GM12873 (cell line): ENCODE data around the gene BAZ1A.
A peak's percentile ranks its signal among the peaks of the same experiment; 100 is the strongest.

Experiments
- TF ChIP-seq, protein P1 (sequence below): IDR thresholded peaks from 2 replicates; pipeline ENCODE4 v1.5.1; 2012; ENCODE audit warnings: low read depth, mild to moderate bottlenecking, moderate library complexity, low read length, control low read depth; ENCODE audit not compliant: insufficient read depth; ENCODE audit errors: missing control alignments

The BAZ1A gene, protein sequence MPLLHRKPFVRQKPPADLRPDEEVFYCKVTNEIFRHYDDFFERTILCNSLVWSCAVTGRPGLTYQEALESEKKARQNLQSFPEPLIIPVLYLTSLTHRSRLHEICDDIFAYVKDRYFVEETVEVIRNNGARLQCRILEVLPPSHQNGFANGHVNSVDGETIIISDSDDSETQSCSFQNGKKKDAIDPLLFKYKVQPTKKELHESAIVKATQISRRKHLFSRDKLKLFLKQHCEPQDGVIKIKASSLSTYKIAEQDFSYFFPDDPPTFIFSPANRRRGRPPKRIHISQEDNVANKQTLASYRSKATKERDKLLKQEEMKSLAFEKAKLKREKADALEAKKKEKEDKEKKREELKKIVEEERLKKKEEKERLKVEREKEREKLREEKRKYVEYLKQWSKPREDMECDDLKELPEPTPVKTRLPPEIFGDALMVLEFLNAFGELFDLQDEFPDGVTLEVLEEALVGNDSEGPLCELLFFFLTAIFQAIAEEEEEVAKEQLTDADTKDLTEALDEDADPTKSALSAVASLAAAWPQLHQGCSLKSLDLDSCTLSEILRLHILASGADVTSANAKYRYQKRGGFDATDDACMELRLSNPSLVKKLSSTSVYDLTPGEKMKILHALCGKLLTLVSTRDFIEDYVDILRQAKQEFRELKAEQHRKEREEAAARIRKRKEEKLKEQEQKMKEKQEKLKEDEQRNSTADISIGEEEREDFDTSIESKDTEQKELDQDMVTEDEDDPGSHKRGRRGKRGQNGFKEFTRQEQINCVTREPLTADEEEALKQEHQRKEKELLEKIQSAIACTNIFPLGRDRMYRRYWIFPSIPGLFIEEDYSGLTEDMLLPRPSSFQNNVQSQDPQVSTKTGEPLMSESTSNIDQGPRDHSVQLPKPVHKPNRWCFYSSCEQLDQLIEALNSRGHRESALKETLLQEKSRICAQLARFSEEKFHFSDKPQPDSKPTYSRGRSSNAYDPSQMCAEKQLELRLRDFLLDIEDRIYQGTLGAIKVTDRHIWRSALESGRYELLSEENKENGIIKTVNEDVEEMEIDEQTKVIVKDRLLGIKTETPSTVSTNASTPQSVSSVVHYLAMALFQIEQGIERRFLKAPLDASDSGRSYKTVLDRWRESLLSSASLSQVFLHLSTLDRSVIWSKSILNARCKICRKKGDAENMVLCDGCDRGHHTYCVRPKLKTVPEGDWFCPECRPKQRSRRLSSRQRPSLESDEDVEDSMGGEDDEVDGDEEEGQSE (N-terminal part only)

DNA sequence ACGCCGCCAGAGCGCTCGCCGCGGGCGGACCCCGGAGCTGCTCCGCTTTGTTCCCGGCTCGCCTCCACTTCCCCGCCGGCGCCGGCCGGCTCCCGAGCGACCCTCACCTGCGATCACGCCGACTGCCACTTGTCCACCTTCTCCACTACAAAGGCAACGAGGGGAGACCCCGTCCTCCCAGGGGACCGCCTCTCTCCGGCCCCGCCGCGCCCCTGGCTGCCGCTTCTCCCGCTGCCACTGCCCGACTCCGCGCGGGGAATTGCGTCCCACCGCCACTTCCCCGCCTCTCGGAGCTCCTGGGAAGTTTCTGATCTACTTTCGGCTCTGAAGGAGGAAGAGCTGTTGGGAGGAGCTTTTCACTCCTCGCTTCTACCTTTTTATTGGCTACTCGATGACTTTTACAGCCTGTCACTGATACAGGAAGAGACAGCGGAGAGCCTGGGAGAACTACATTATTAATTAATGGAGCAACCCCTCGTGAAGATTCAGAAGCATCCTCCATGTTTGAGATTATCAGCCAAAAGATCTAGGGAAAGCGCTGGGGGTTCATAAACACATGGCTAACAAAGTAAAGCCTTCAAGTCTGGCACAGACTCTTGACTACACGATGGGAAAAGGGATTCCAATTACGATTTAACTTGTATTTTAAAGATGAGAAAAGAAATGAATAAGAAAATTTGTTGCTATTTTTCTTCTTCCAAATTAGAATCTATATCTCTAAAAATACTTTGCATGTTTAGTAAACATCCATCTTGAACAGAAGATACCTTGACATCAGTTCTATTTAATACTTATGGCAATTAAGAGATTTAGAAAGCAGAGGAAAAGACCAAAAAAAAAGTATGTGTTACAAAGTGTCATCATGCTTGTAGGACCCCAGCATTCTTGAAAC is at the start of gene BAZ1A:
Gene BAZ1A (minus strand): TSS at position 330 of the 892 bp plus-strand sequence. CDS start 756 bp downstream, outside the sequence.
- TF ChIP-seq, protein P1, sequence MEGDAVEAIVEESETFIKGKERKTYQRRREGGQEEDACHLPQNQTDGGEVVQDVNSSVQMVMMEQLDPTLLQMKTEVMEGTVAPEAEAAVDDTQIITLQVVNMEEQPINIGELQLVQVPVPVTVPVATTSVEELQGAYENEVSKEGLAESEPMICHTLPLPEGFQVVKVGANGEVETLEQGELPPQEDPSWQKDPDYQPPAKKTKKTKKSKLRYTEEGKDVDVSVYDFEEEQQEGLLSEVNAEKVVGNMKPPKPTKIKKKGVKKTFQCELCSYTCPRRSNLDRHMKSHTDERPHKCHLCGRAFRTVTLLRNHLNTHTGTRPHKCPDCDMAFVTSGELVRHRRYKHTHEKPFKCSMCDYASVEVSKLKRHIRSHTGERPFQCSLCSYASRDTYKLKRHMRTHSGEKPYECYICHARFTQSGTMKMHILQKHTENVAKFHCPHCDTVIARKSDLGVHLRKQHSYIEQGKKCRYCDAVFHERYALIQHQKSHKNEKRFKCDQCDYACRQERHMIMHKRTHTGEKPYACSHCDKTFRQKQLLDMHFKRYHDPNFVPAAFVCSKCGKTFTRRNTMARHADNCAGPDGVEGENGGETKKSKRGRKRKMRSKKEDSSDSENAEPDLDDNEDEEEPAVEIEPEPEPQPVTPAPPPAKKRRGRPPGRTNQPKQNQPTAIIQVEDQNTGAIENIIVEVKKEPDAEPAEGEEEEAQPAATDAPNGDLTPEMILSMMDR = no peak

DNA sequence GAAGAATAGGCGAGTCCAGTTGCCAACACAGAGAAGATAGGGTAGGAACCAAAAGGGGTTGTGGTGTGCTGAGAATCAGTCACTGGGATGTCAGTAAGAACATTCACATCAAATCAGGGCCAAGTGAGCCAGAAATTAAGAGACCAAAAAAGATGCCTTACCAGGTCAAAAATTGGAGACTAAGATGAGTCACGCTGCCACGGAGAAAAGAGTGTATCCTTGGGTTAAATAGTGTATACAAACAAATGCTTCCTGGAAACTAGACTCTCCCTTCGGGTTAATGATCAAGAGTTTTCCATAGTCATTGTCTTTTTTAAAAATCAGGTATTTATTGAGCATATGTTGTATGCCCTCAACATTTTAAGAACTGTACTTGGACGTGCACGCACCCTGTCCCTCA is 45.2 kb upstream of the BAZ1A start:
- TF ChIP-seq, protein P1 = no peak

DNA sequence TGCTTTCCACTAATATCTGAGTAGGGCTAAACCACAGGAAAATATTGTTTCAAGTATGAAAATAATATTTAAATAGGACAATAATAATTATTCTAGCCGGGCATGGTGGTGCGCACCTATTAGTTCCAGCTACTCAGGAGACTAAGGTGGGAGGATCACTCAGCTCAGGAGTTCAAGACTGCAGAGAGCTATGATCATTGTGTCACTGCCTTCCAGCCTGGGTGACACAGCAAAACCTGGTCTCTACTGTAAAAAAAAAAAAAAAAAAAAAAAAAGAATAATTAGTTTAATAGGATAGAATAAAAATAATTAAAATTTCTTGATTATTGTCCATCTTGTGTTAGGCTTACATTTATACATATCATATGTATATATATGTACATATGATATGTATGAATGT is 38.5 kb upstream of the BAZ1A start:
- TF ChIP-seq, protein P1 = no peak

DNA sequence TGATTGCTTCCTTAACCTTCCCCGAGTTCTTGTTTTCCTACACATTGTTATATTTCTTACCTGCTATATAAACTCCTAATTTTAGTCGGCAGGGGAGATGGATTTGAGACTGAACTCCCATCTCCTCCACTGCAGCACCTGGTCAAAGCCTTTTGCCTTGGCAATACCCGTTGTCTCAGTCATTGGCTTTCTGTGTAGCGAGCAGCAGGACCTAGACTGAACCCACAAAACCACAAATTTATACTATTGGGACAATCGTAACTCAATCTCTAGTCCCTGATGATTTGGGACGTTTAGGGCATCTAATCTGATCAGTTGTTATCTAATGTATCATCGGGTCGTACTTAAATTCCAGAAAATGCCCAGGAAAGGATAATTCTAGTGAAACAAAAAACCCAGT is 37.8 kb upstream of the BAZ1A start:
- TF ChIP-seq, protein P1 = no peak

DNA sequence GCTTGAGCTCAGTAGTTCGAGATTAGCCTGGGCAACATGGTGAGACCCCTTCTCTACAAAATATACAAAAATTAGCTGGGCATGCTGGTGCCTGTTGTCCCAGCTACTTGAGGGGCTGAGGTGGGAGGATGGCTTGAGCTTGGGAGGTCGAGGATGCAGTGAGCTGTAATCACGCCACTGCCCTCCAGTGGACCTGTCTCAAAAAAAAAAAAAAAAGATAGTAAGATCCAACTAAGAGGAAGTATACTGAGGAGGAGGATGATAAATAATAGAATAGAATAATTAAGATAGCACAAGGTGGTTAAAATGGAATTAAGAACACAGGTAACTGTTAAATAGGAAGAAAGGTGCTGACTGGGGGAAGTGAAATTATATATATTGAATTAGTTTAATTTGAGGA is 37.0 kb upstream of the BAZ1A start:
- TF ChIP-seq, protein P1 = peak; percentile 12

DNA sequence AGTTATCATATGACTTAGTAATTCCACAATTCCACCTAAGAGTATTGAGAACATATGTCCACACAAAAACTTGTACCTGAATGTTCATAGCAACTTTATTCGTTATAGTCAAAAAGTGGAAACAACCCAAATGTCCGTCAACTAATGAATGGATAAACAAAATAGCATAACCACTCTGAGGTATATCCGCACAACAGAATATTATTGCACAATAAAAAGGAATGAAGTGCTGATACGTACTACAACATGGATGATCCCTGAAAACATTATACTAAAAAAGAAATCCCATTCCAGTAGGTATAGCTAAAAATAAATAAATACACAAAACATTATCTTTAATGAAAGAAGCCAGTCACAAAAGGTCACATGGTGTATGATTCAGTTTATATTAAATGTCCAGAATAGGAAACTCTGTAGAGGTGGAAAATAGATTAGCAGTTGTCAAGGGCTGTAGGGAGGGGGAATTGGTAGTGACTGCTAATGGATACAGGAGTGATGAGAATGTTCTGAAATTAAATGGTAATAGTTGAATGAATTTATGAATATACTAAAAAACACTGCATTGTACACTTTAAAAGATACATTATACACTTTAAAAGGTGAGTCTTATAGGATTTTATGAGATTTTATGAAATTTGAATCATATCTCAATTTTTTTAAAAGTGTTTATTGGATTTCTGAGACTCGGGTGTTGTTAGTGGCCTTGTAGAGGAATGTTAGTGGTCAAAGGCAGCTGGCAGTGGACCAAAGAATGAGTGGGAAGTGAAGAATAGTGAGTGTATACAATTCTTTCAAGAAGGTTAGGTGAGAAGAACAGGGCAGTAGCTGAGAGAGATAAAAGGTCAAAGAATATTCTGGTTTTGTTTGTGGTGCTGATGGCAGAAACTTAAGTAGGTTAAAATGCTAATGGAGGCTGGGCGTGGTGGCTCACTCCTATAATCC is 36.3 kb upstream of the BAZ1A start:
- TF ChIP-seq, protein P1 = no peak
